Smooth muscle cell of the brain vasculature (primary cell): ENCODE results near the gene SEMA7A.

Experiments
- DNase-seq: peaks from one replicate; pipeline ENCODE4 v3.0.0-alpha.2; 2012; ENCODE audit warnings: low read depth, low spot score

Gene SEMA7A

DNA sequence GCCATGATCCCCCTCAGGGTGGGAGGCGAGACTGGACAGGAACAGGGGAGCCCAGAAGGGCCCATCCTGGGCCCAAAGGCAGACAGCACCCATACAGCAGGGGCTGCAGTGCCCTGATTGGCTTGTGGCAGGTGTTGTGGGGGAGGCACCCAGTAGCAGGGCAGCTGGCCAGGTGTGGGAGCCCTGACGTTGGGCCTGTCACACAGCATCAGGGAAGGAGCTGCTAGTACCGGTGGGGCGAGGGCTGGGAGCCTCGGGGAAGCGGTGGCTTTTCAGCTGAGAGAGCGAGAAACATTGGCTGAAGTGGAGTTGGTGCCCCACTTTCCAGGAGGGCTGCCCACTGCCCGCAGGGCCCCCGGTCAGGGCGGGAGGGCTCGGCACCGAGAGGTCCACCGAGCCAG, 46.6 kb downstream of the SEMA7A start:
- DNase-seq = no peak

DNA sequence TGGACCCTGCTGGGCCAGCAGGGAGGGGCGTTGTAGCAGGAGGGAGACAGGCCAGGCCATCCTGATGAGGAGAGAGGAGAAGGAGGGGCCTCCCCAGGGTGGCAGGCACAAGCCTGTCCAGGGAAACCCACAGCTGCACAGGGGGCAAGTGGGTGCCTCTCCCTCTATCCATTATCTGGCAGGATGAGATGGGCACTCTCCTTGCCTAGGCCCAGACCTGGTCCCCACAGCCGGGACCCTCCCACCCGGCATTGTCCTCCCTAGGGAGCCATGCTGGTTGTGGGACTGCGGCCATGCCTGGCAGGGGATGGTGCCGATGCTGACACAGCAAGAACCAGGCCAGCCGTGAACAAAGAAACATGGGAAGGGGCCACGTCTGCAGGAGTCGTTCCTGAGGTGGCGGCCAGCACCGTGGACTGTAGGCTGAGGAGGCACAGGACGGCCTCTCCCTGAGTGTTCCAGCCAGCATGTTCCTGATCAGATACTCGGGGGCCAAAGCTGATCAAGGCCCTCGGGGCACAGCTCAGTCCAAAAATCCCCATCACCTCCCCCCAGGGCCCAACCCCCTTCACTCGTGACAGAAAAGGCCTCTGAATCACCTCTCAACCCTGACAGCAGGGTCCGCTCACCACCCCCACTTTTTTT, 47.1 kb downstream of the SEMA7A start:
- no peak for DNase-seq

DNA sequence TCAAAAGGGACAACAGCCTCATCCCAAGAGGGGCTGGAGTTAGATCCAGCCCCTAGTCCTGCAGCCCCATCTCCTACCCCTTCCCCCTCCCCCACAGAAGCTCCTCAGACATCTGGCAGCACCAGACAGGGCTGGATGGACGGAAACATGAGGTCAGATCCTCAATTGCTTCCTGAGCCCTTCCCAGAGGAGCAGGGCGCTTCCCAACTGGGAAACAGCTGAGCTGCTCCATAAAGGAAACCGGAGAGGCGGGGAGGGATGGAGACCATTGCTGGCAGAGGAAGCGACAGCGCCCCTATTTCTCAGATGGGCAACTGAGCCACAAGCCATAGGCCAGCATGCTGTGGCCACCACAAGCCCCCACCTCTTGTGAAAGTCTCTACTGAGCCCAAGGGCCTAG, 48.0 kb downstream of the SEMA7A start:
- no peak for DNase-seq

- DNase-seq = no peak
Measured at GRCh38 chr15:74384881-74385643, 48.7 kb downstream of the SEMA7A start.

DNA sequence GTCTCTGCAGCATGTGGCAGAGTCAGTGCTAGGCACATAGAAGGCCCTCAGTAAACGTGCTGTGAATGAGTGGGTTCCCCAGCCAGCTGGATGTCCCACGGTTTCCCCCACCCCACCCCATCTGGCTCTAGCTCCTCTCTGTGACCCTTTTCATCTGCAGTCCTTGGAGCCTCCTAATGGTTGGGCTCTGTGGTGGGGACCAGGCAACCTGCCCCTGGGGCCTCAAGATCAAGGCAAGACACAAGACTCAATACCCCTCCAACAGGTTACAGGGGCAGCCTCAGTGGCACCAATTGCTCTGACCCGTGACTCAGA, 49.2 kb downstream of the SEMA7A start:
- no peak for DNase-seq

- DNase-seq = no peak
Measured at GRCh38 chr15:74383695-74384565, 49.8 kb downstream of the SEMA7A start.

GRCh38 chr15:74383286-74383685, 50.5 kb downstream of the SEMA7A start:
- no peak for DNase-seq

GRCh38 chr15:74382004-74382816, 51.5 kb downstream of the SEMA7A start:
- peak; percentile 39 for DNase-seq

DNA sequence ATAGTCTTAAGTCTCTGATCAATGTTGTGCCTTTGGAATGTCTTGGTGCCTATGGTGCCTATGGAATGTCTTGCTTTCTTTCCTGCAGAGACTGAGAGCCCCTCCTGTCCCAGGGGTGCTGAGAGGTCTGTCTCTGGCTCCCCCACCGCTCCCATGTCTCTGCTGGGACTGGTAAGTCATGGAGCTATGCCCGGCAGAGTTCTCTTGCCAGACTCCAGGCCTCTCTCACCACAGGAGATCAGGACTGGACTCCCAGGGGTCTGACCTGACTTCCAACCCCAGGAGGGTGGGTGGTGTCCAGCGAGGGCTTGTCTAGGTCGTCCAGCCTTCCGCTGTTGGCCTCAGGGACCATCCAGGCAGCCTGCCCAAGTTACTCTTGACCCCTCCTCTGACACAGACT, 52.3 kb downstream of the SEMA7A start:
- DNase-seq = no peak

GRCh38 chr15:74381190-74381453, 52.6 kb downstream of the SEMA7A start:
- no peak for DNase-seq

- no peak for DNase-seq
Measured at GRCh38 chr15:74380361-74381189, 53.2 kb downstream of the SEMA7A start.

GRCh38 chr15:74378848-74379247, 54.9 kb downstream of the SEMA7A start:
- no peak for DNase-seq

- DNase-seq = no peak
Measured at GRCh38 chr15:74377831-74378766, 55.7 kb downstream of the SEMA7A start.

- no peak for DNase-seq
Measured at GRCh38 chr15:74376825-74377581, 56.8 kb downstream of the SEMA7A start.

GRCh38 chr15:74376226-74376625, 57.5 kb downstream of the SEMA7A start:
- DNase-seq = no peak

GRCh38 chr15:74375303-74375693, 58.5 kb downstream of the SEMA7A start:
- peak; percentile 65 for DNase-seq

- DNase-seq = no peak
Measured at GRCh38 chr15:74374648-74375302, 59.0 kb downstream of the SEMA7A start.

GRCh38 chr15:74373731-74374647, 59.8 kb downstream of the SEMA7A start:
- peak; percentile 57 for DNase-seq
